SU-DHL-6 (cell line): ENCODE results near the gene GALNT16.

ENCODE experiments used
- H2AFZ ChIP-seq: fragments of 200-600 bp; sonication (generic); 2 replicates; pipeline ENCODE4 v1.6.1; 2014; ENCODE audit warnings: low read depth, mild to moderate bottlenecking, moderate library complexity, mixed read lengths, antibody characterized with exemption, low read length; ENCODE audit not compliant: severe bottlenecking
- H3F3A ChIP-seq: fragments of 200-600 bp; shearing (Covaris generic); 2 replicates; pipeline ENCODE4 v1.6.0; 2016; ENCODE audit warnings: antibody characterized with exemption, mild to moderate bottlenecking; ENCODE audit not compliant: insufficient read depth
- H3K27ac ChIP-seq: fragments of 200-600 bp; sonication (generic); 2 replicates; pipeline ENCODE4 v1.5.1; 2016; ENCODE audit warnings: low read depth, mild to moderate bottlenecking, low read length, moderate library complexity, mixed read lengths
- H3K27me3 ChIP-seq: fragments of 200-600 bp; sonication (generic), shearing (Covaris generic); 2 replicates; pipeline ENCODE4 v1.6.0; 2014; ENCODE audit warnings: mild to moderate bottlenecking, low read length
- H3K36me3 ChIP-seq: fragments of 200-600 bp; sonication (generic); 2 replicates; pipeline ENCODE4 v1.6.1; 2014; ENCODE audit warnings: mild to moderate bottlenecking, low read length, mixed read lengths
- H3K4me2 ChIP-seq: fragments of 300-600, 200-600 bp; shearing (Covaris generic), sonication (generic); 2 replicates; pipeline ENCODE4 v1.6.0; 2014; ENCODE audit warnings: low read length, low read depth, mild to moderate bottlenecking; ENCODE audit not compliant: poor library complexity, severe bottlenecking
- H3K4me3 ChIP-seq: fragments of 200-600 bp; sonication (generic); 2 replicates; pipeline ENCODE4 v1.5.1; 2014; ENCODE audit warnings: antibody characterized with exemption, low read length, mild to moderate bottlenecking, mixed read lengths; ENCODE audit not compliant: insufficient read depth, poor library complexity, severe bottlenecking
- H3K79me2 ChIP-seq: fragments of 200-600 bp; sonication (generic); 2 replicates; pipeline ENCODE4 v1.6.1; 2014; ENCODE audit warnings: mild to moderate bottlenecking, low read length, moderate library complexity; ENCODE audit not compliant: insufficient read depth
- H3K9ac ChIP-seq: fragments of 200-600 bp; sonication (generic); 2 replicates; pipeline ENCODE4 v1.7.0; 2014; ENCODE audit warnings: mild to moderate bottlenecking, low read length
- H3K9me2 ChIP-seq: fragments of 200-600 bp; sonication (generic); replicated peaks from 2 replicates; pipeline ENCODE4 v1.6.1; 2014; ENCODE audit warnings: low read length; ENCODE audit not compliant: insufficient read depth
- H3K9me3 ChIP-seq: fragments of 200-600 bp; sonication (generic); 2 replicates; pipeline ENCODE4 v1.6.1; 2014; ENCODE audit warnings: low read length, mixed read lengths; ENCODE audit not compliant: insufficient read depth
- H4K20me1 ChIP-seq: fragments of 200-600 bp; sonication (generic); 2 replicates; pipeline ENCODE4 v1.6.1; 2014; ENCODE audit warnings: low read depth, mild to moderate bottlenecking, antibody characterized with exemption, low read length, moderate library complexity, mixed read lengths
- CTCF ChIP-seq: fragments of 200-600 bp; sonication (generic); IDR thresholded peaks from one replicate; pipeline ENCODE4 v1.5.1; 2017; ENCODE audit warnings: antibody characterized with exemption, mild to moderate bottlenecking, low read length, moderate library complexity; ENCODE audit not compliant: insufficient read depth, poor library complexity, severe bottlenecking
- EZH2phosphoT487 ChIP-seq: fragments of 200-600 bp; sonication (generic), shearing (Covaris generic); conservative IDR thresholded peaks from 2 replicates; pipeline ENCODE4 v1.6.1; 2018; ENCODE audit warnings: mild to moderate bottlenecking, antibody characterized with exemption, low read length, moderate library complexity, mixed read lengths

Gene GALNT16

DNA sequence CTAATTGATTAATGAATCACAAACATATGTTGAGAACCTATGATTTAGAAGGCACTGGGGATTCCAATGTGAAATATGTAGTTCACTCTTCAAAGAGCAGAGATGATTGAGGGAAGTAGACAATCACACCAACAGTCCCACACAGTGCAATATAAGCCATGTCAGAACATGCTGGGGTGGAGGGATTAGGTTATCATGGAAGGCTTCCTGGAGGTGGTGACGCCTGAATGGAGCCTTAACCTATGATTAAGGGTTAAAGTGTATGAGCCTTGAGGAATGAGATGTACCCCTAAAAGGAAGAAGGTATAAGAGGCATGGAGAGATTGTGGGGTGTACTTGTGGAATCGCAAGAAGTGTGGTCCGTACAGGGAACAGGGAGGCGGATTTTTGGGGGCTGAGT, 106.8 kb downstream of the GALNT16 start:
- no peaks in the 10 kb centered on the region for H3K36me3 ChIP-seq
- H4K20me1 ChIP-seq, result no peaks in the 10 kb centered on the region
- H3K79me2 ChIP-seq, result no peaks in the 10 kb centered on the region
- H3K27me3 ChIP-seq, result no peaks in the 10 kb centered on the region
- no peak overlapping the region for H3K9ac ChIP-seq
- TF ChIP-seq EZH2phosphoT487, result no peak
- H3K9me2 ChIP-seq, result no peaks in the 10 kb centered on the region
- H3K4me2 ChIP-seq, result no peak overlapping the region
- no peaks in the 10 kb centered on the region for H3K9me3 ChIP-seq
- no peaks in the 10 kb centered on the region for H3F3A ChIP-seq
- H3K27ac ChIP-seq, result no peak overlapping the region
- H3K4me3 ChIP-seq, result no peak overlapping the region
- H2AFZ ChIP-seq, result no peak overlapping the region

DNA sequence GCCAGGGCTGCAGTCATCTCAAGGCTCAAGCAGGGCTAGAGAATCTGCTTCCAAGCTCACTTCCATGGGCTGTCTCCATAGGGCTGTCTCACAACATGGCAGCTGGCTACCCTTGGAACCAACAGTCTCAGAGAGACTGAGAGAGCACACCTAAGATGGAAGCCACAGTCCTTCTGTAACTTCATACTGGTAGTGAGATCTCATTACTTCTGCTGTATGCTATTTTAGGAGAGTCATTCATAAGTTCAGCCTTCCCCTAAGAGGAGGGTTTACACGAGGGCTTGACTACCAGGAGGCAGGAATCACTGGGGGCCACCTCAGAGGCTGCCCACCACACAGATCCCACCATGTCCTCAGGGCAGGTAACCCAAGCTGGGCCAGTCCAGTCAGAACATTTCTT, 108.4 kb downstream of the GALNT16 start:
- TF ChIP-seq EZH2phosphoT487 (no peak), CTCF (no peak)
- H3K27me3 ChIP-seq, result no peaks in the 10 kb centered on the region
- H3K9me3 ChIP-seq, result no peaks in the 10 kb centered on the region
- H3K36me3 ChIP-seq, result no peaks in the 10 kb centered on the region
- no peaks in the 10 kb centered on the region for H3F3A ChIP-seq
- H2AFZ ChIP-seq, result no peak overlapping the region
- H3K9me2 ChIP-seq, result no peaks in the 10 kb centered on the region
- H3K79me2 ChIP-seq, result no peaks in the 10 kb centered on the region
- no peaks in the 10 kb centered on the region for H4K20me1 ChIP-seq
- H3K4me3 ChIP-seq, result no peak overlapping the region
- H3K4me2 ChIP-seq, result no peak overlapping the region
- H3K9ac ChIP-seq, result no peak overlapping the region
- no peak overlapping the region for H3K27ac ChIP-seq

DNA sequence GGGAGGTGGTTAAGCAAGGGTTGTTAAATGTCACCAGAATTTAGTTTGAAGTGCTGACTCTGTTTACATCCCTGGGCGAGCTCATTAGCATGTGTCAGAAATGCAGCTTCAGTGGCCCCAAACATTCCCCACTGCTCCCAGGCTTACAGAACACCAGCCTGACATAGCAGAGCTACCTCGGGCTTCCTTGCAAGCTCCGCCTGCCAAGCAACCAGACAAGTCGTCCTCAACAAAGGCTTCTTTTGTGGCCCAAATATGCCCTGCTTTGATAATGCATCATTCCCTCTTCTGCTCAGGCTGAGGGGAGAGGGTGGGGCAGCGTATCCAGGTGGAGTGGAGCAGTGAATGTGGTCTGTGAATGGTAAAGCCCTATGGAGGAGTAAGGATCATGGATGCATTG, 110.1 kb downstream of the GALNT16 start:
- TF ChIP-seq CTCF (no peak), EZH2phosphoT487 (no peak)
- Histone ChIP-seq H3K4me2 (no peak overlapping the region), H3K4me3 (no peak overlapping the region), H3K79me2 (no peaks in the 10 kb centered on the region), H3K27me3 (no peaks in the 10 kb centered on the region), H2AFZ (no peak overlapping the region), H3K36me3 (no peaks in the 10 kb centered on the region), H3K9me3 (no peaks in the 10 kb centered on the region), H3K27ac (no peak overlapping the region), H3K9me2 (no peaks in the 10 kb centered on the region), H3K9ac (no peak overlapping the region), H3F3A (peaks cover under 1% of the 10 kb centered on the region; the same call in 1 of the 2 replicates), H4K20me1 (no peaks in the 10 kb centered on the region)

DNA sequence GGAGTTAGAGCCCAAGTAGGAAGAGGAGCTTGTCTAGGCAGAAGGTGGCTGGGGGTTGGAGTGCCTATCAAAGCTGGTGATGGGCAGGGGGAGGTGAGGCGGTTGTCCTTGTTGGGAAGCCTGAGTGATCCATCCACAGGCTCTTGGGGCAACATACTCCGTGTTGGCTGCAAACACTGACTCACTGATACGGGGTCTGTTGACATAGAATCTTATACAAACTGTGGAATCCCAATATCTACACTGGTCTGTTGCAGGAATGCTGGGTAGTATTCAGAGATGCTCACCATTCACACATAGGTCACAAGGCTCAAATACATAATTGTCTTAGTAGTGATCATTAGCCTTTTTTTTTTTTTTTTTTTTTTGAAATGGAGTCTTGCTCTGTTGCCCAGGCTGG, 112.2 kb downstream of the GALNT16 start:
- H3K36me3 ChIP-seq, result peaks cover 8% of the 10 kb centered on the region
- H3K9me2 ChIP-seq, result no peaks in the 10 kb centered on the region
- H3K79me2 ChIP-seq, result no peaks in the 10 kb centered on the region
- no peak for TF ChIP-seq CTCF
- no peak for TF ChIP-seq EZH2phosphoT487
- no peaks in the 10 kb centered on the region for H4K20me1 ChIP-seq
- no peak overlapping the region for H3K4me2 ChIP-seq
- no peak overlapping the region for H2AFZ ChIP-seq
- no peak overlapping the region for H3K4me3 ChIP-seq
- H3K9ac ChIP-seq, result no peak overlapping the region
- no peaks in the 10 kb centered on the region for H3K9me3 ChIP-seq
- no peak overlapping the region for H3K27ac ChIP-seq
- peaks cover 6% of the 10 kb centered on the region; the same call in 1 of the 2 replicates for H3F3A ChIP-seq
- H3K27me3 ChIP-seq, result no peaks in the 10 kb centered on the region
